Vagina (tissue), 2 donors: ENCODE measurements around the gene DAPK2.

Experiments used
- CTCF ChIP-seq, 3 experiments: fragments of 450-650 bp in 2 of 3; fragments of 200-600 bp in 1 of 3; sonication (generic) in 1 of 3; IDR thresholded peaks; one replicate each; pipeline ENCODE4 v1.5.1; 2017 to 2019; ENCODE audit warnings: antibody characterized with exemption in 3 of 3, mild to moderate bottlenecking in 2 of 3, moderate library complexity in 2 of 3
- POLR2A ChIP-seq, 2 donors: fragments of 450-650 bp; IDR thresholded peaks; one replicate each; pipeline ENCODE4 v1.6.1; 2017; ENCODE audit warnings: antibody characterized with exemption in 2 of 2, mild to moderate bottlenecking in 2 of 2, moderate library complexity in 2 of 2
- POLR2AphosphoS5 ChIP-seq, 2 donors: sonication (generic); formaldehyde crosslinking; IDR thresholded peaks; one replicate each; pipeline ENCODE4 v1.9.0; 2017; ENCODE audit warnings: antibody characterized with exemption in 2 of 2, mild to moderate bottlenecking in 2 of 2, low read depth in 1 of 2; ENCODE audit not compliant: insufficient read depth in 1 of 2

- TF ChIP-seq CTCF (IDR thresholded peaks at IDR 0.05) (no peak), POLR2A (IDR thresholded peaks at IDR 0.05) (no peak), POLR2AphosphoS5 (IDR thresholded peaks at IDR 0.05; ENCODE audit: insufficient read depth in 1 of 2, low read depth in 1 of 2) (no peak)
These were observed 151.7 kb downstream of the DAPK2 start for GRCh38 chr15:63894662-63894949.
